ENCODE results near the gene ZNF302. TPM values are rescaled to one million over a fixed set of nuclear protein-coding genes. Genes with fewer than 3 reads are reported as not detected.

Gene ZNF302
- total RNA-seq, 4 donors from 2014 or later = 27.0 to 47.3 (median 36.4) TPM

DNA sequence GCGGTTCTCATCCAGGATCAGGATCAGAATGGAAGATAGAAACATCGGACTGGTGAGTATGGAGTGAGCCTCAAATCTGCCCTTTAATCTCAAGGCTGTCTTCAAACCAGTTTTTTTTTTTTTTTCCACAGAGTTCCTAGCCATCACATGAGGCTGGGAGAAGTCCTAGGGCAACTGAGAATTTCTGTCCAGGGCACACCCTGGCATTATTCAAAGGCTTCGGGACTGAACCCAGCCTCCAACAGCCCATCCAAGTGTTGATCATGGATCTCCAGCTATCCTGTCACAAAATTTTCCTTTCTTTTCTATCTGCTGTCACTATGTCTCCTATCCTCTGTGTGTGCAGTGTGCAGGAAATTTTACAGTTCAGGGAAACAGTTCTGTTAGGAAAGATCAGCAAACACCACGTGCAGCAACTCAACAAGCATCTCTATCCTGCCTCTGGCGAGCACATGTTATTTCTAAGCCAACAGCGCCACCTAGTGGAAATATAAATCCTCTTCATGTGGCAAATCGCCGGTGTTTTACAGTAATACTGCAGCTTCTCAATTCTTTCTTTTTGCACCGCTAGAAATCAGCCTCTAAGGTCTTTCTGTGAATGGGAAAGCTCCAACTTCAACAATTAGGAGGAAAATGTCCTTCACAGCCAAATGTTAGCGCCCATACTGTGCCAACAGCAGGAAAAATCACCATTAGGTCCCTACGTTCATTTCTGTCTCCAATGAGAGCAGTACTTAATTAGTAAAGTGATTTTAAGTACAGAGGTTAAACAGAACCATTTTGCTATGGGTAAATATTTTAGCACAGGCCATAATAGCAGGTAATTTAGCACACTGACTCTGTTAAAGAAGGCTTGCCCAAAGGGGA is 35.1 kb downstream of the ZNF302 start:
- peak in 1 of 2 donors; percentile 53 for DNase-seq (ENCODE audit: low spot score in 2 of 2)
- H3K4me1 ChIP-seq = no peaks in the 10 kb centered on the region
- peak; percentile 55 to 80 (median 72) for TF ChIP-seq CTCF (IDR thresholded peaks at IDR 0.05)
- no peak for TF ChIP-seq POLR2A (IDR thresholded peaks at IDR 0.05)
- peaks cover 0 to 33% (median 2%) of the 10 kb centered on the region in 4 donors for H3K9me3 ChIP-seq
- no peaks in the 10 kb centered on the region for H3K27me3 ChIP-seq
- 37% methylated on average over 11 of the region's 11 CpGs for WGBS, 2 donors
- H3K36me3 ChIP-seq = no peaks in the 10 kb centered on the region
- H3K27ac ChIP-seq = no peak overlapping the region
- no peak overlapping the region for H3K4me3 ChIP-seq

GRCh38 chr19:34713262-34713637 is 35.8 kb downstream of the ZNF302 start:
- Histone ChIP-seq H3K4me3 (no peak overlapping the region), H3K4me1 (no peaks in the 10 kb centered on the region), H3K27me3 (no peaks in the 10 kb centered on the region), H3K36me3 (no peaks in the 10 kb centered on the region), H3K9me3 (peaks cover 0 to 30% (median 2%) of the 10 kb centered on the region in 4 donors), H3K27ac (no peak overlapping the region)
- no peak for TF ChIP-seq POLR2A (IDR thresholded peaks at IDR 0.05)
- no peak for TF ChIP-seq CTCF (IDR thresholded peaks at IDR 0.05)
- no peak for TF ChIP-seq EP300 (IDR thresholded peaks at IDR 0.05)
- WGBS, 2 donors = 71 to 87% methylated on average over 2 of the region's 2 CpGs
- DNase-seq (ENCODE audit: low spot score in 2 of 2) = no peak

DNA sequence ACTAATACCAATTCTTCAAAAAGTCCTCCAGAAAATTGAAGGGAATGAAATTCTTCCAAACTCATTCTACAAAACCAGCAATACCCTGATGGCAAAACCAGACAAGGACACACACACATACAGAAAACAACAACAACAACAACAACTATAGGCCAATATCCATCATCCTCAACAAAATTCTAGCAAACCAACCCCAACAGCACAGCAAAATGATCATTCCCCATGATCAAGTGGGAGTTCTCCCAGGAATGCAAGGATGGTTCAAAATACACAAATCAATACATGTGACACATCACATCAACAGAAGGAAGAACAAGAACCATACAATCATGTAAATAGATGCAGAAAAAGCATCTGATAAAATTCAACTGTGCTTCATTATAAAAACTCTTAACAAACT is 37.9 kb downstream of the ZNF302 start:
- Histone ChIP-seq H3K9me3 (peaks cover 0 to 30% (median 2%) of the 10 kb centered on the region in 4 donors), H3K27ac (no peak overlapping the region), H3K4me1 (no peaks in the 10 kb centered on the region), H3K27me3 (no peaks in the 10 kb centered on the region), H3K4me3 (no peak overlapping the region), H3K36me3 (no peaks in the 10 kb centered on the region)
- TF ChIP-seq CTCF (IDR thresholded peaks at IDR 0.05) = no peak
- TF ChIP-seq EP300 (IDR thresholded peaks at IDR 0.05) = no peak
- no peak for TF ChIP-seq POLR2A (IDR thresholded peaks at IDR 0.05)
- DNase-seq (ENCODE audit: low spot score in 2 of 2) = no peak

DNA sequence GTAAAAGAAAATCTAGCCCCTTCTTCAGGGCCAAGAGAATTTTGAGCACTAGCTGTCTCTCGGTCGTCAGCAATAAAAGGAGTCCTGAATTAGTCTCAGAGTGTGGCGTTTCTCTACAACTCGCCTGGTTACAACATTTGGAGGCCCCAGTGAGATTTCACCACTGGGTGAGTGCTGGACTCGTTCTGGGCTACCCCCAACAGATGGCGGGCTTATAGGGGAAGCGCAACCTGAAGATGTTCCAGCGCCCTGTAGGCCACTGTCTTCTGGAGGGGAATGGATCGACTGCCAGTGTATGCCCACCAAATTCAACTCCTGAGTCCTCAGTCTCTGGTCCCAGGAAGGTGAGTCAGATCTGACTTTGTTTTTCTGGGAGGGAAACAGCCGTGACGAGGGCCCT is 44.9 kb downstream of the ZNF302 start:
- 51 to 53% methylated on average over 11 of the region's 11 CpGs for WGBS, 2 donors
- no peak for DNase-seq (ENCODE audit: low spot score in 2 of 2)

GRCh38 chr19:34725400-34725799 is 47.9 kb downstream of the ZNF302 start:
- WGBS, 2 donors = 43 to 52% methylated on average over 6 of the region's 6 CpGs
- H3K27me3 ChIP-seq = no peaks in the 10 kb centered on the region
- H3K9me3 ChIP-seq = no peaks in the 10 kb centered on the region
- H3K4me3 ChIP-seq = no peak overlapping the region
- TF ChIP-seq CTCF (IDR thresholded peaks at IDR 0.05) (no peak), POLR2A (IDR thresholded peaks at IDR 0.05) (no peak), EP300 (IDR thresholded peaks at IDR 0.05) (no peak)
- no peaks in the 10 kb centered on the region for H3K4me1 ChIP-seq
- no peaks in the 10 kb centered on the region for H3K36me3 ChIP-seq
- H3K27ac ChIP-seq = no peak overlapping the region
- DNase-seq (ENCODE audit: low spot score in 2 of 2) = no peak

More for the DNA sequence above, 44.9 kb downstream of the ZNF302 start:
- H3K27me3 ChIP-seq = no peaks in the 10 kb centered on the region
- no peak overlapping the region for H3K4me3 ChIP-seq
- TF ChIP-seq POLR2A (IDR thresholded peaks at IDR 0.05) = no peak
- H3K9me3 ChIP-seq = no peaks in the 10 kb centered on the region
- no peak overlapping the region for H3K27ac ChIP-seq
- no peaks in the 10 kb centered on the region for H3K36me3 ChIP-seq
- no peaks in the 10 kb centered on the region for H3K4me1 ChIP-seq

All from tibial nerve (tissue), 4 donors.